Measurements from ENCODE around the gene ARF1.

ARF1 gene

DNA sequence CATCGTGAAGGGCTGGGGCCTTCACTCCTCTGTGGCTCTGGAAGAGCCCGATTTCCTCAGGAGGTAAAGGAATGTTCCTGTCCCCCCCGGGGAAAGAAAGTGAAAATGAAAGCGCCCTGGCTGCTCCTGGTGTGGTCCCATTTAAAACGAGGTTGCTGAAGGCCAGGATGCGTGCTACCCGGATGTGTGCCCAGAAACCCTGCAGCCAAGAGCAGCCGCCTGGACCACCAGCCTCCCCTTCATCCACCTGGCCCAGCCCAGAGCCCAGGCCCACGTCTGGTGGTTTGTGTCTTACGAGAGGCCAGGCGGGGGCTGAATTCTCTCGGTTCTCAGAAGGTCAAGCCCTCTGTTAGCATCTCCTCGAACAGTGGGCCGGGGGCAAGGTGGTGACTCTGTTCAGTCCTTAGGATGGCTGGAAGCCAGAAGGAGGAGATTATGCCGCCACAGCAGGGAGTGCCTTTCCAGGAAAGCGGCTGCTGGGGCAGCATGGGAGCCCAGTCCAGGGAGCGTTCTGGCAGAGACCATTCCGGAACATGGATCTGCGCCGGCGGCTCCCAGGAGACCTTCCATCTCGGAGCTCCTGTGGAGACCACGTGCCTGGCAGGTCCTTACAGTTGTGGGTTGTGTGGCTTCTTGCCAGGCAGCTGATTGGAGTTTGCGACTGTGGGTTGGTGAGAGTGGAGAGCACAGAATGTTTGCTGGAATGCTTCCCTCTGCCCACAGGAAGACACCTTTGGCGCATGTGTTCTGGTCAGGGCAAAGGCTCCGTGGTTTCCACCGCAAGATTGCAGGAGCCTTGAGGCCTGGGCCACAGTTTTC, 58.9 kb downstream of the ARF1 start:
- POLR2A ChIA-PET (ENCODE audit: low non-redundant PET) = no interaction called here
- CTCF ChIA-PET = no interaction called here
- DNase-seq (ENCODE audit: low spot score) = peak; percentile 55
- TF ChIP-seq, protein P1, sequence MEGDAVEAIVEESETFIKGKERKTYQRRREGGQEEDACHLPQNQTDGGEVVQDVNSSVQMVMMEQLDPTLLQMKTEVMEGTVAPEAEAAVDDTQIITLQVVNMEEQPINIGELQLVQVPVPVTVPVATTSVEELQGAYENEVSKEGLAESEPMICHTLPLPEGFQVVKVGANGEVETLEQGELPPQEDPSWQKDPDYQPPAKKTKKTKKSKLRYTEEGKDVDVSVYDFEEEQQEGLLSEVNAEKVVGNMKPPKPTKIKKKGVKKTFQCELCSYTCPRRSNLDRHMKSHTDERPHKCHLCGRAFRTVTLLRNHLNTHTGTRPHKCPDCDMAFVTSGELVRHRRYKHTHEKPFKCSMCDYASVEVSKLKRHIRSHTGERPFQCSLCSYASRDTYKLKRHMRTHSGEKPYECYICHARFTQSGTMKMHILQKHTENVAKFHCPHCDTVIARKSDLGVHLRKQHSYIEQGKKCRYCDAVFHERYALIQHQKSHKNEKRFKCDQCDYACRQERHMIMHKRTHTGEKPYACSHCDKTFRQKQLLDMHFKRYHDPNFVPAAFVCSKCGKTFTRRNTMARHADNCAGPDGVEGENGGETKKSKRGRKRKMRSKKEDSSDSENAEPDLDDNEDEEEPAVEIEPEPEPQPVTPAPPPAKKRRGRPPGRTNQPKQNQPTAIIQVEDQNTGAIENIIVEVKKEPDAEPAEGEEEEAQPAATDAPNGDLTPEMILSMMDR (conservative IDR thresholded peaks at IDR 0.05; ENCODE audit: low read depth) = no peak
- peak overlapping the region; percentile 100 for H3K27ac ChIP-seq

DNA sequence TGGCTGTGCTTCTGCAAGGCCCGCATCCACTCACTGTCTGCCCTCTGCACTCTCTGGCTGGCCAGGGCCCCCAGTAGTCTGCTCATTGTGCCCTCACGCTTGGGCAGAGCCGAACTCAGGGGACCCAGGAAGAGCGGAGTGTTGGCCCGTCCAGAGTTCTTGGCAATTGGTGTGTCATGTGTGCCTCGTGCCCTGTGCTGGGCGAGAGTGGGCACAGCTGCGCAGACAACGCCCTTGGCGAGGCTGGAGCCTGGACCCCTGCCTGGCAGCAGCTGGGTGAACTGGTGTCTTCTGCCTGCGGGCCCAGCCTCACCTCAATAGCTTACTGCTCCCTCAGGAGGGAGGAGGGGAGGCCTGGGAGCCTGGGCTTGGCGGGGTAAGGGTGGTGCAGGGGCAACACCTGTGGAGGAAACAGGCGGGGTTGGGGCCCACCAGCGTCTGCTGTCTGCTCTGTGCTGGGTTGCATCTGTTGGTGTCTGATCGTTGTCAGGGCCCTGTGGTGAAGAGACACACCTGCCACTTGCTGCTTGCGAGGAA, 59.7 kb downstream of the ARF1 start:
- DNase-seq (ENCODE audit: low spot score) = no peak
- POLR2A ChIA-PET (ENCODE audit: low non-redundant PET) = no interaction called here
- peak overlapping the region; percentile 100 for H3K27ac ChIP-seq
- CTCF ChIA-PET = no interaction called here
- TF ChIP-seq, protein P1 (conservative IDR thresholded peaks at IDR 0.05; ENCODE audit: low read depth) = no peak

DNA sequence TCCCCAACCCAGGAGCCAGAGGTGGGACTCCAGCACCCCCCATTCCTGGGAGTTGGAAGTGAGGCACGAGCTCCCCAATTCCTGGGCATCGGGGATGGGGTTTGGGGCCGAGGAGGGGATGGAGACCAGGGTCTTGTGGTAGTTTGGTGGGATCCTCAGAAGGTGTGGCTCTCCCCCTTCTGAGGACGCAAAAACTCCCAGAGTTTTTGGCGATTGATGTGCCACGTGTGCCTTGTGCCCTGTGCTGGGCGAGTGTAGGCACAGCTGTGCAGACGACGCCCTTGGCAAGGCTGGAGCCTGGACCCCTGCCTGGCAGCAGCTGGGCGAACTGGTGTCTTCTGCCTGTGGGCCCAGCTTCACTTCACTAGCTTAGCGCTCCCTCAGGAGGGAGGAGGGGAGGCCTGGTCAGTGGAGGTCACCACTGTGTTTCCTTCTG, 60.2 kb downstream of the ARF1 start:
- ChIA-PET CTCF (interaction anchor here (0.5 kb wide), 1 partner anchor 329 kb away, joined by 5 read pairs; no protein-coding TSS in a partner anchor), POLR2A (ENCODE audit: low non-redundant PET) (no interaction called here)
- no peak for DNase-seq (ENCODE audit: low spot score)
- peak overlapping the region; percentile 100 for H3K27ac ChIP-seq
- TF ChIP-seq, protein P1 (conservative IDR thresholded peaks at IDR 0.05; ENCODE audit: low read depth) = no peak

DNA sequence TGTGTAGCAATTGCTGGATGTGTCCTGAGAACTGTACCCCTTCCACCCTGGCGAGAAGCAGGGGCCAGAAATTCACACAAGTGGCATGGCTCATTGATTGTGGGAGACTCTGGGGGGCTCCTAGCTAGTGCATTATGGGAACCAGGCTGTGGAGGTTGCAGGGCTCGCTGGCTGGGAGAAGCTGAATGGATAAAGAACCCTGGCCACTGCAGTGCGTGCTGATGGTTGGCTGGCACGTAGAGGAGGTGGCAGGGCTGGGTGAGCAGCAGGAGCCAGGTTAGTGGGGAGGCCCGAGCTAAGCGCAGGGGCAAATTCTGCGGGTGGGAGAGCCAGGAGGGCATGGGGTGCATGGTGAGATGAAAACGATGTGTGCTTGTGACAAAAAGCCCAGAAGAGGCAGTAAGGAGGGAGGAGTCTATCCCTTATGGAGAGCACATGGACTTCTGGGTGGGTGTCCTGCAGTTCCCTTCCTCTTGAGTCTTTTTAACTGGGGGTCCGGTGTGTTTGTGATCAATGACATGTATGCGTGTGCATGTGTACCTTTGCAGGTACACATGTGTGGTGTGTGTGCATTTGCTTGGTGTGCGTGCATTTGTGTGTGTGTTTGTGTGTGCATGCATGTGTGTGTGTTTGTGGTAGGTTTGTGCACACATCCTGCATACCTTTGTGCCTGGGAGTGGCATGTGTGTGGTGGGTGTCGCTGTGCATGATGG, 61.1 kb downstream of the ARF1 start:
- H3K27ac ChIP-seq = peak overlapping the region; percentile 100
- TF ChIP-seq, protein P1 (conservative IDR thresholded peaks at IDR 0.05; ENCODE audit: low read depth) = no peak
- ChIA-PET CTCF (no interaction called here), POLR2A (ENCODE audit: low non-redundant PET) (interaction anchor here (0.9 kb wide), 1 partner anchor 22 kb away, joined by 3 read pairs; the partner anchor contains the start of gene IBA57)
- DNase-seq (ENCODE audit: low spot score) = no peak

DNA sequence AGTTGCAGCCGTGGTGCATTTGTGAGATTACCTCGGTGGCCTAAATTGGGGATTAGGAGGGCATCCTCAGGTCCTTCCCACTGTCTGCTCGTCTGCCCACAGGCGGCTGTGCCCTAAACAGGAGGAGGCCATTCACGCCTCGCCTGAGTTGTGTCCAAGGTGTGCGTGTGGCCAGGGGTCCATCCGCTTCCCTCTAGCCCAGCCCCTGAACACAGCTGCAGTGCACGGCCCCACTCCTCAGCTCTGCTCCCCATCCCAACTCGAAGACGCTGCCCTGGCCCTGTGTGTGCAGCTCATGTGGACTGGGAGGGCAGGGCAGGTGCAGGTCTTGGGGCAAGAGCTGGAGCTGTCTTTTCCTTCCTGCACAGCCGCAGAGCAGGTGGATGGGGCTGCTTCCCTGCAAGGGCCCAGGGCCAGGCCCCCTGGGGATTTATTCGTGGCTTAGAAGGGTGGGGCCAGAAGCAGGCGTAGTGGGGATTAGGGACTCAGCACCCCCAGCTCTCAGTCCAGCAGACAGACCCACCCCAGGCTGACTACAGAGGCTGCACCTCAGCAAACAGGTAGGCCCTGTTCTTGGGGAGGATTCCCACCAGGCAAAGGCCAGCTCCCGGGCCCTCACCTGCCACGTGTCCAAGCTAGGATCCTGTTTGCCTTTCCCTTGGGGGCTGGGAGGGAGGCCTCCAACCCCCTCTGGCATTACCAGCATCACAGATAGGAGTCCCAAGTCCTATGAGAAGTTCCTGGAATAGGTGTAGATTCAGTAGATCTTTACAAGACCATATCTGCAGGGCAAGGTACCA, 61.9 kb downstream of the ARF1 start:
- no peak for DNase-seq (ENCODE audit: low spot score)
- TF ChIP-seq, protein P1 (conservative IDR thresholded peaks at IDR 0.05; ENCODE audit: low read depth) = no peak
- POLR2A ChIA-PET (ENCODE audit: low non-redundant PET) = no interaction called here

DNA sequence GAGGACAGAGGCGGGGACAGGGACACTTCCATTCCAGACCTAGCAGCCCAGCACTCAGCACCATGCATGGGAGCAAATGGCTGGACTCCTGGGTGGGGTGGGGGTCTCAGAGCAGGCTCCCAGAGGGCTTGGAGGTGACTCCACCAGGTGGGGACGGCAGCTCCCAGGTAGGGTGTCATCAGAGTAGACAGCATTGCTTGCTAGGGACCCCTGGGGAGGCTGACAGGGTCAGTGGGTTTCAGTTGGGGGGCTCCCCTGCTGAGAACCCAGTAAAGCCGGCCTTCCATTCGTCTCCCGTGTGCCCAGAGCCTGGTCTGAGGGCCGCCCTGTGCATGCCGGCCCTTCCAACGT, 62.5 kb downstream of the ARF1 start:
- peak overlapping the region; percentile 100 for H3K27ac ChIP-seq
- POLR2A ChIA-PET (ENCODE audit: low non-redundant PET) = no interaction called here
- TF ChIP-seq, protein P1 (conservative IDR thresholded peaks at IDR 0.05; ENCODE audit: low read depth) = no peak
- no peak for DNase-seq (ENCODE audit: low spot score)
- CTCF ChIA-PET = no interaction called here

More for the DNA sequence above, 61.9 kb downstream of the ARF1 start:
- CTCF ChIA-PET = no interaction called here
- peak overlapping the region; percentile 100 for H3K27ac ChIP-seq
